Endothelial cell of hepatic sinusoid (primary cell): ENCODE measurements around the gene GLP1R.

Experiments
- in situ Hi-C: cut with HindIII; loops from 2 replicates; pipeline ENCODE4 v1.10.0; 2017; ENCODE audit warnings: low sequenced_read_pairs

The GLP1R gene

GRCh38 chr6:39048481-39049399 is at the start of gene GLP1R:
Gene GLP1R (plus strand): TSS chr6:39048781. CDS start chr6:39048841, 60 bp downstream.
- in situ Hi-C loops = no loop called here

GRCh38 chr6:39003072-39003471 is 45.5 kb upstream of the GLP1R start:
- in situ Hi-C loops = no loop called here

GRCh38 chr6:39003492-39003891 is 45.1 kb upstream of the GLP1R start:
- in situ Hi-C loops = no loop called here

GRCh38 chr6:39004801-39005200 is 43.8 kb upstream of the GLP1R start:
- in situ Hi-C loops = no loop called here

- in situ Hi-C loops = no loop called here
Observed at GRCh38 chr6:39005774-39006173, 42.8 kb upstream of the GLP1R start.

GRCh38 chr6:39007575-39007974 is 41.0 kb upstream of the GLP1R start:
- in situ Hi-C loops = no loop called here

GRCh38 chr6:39008737-39009136 is 39.8 kb upstream of the GLP1R start:
- in situ Hi-C loops = no loop called here

- in situ Hi-C loops = no loop called here
Observed at GRCh38 chr6:39009476-39009875, 39.1 kb upstream of the GLP1R start.

- in situ Hi-C loops = no loop called here
Observed at GRCh38 chr6:39016839-39017546, 31.6 kb upstream of the GLP1R start.

- in situ Hi-C loops = no loop called here
Observed at GRCh38 chr6:39017547-39017880, 31.1 kb upstream of the GLP1R start.

GRCh38 chr6:39018103-39018502 is 30.5 kb upstream of the GLP1R start:
- in situ Hi-C loops = no loop called here

GRCh38 chr6:39020136-39020535 is 28.4 kb upstream of the GLP1R start:
- in situ Hi-C loops = no loop called here

GRCh38 chr6:39021041-39021440 is 27.5 kb upstream of the GLP1R start:
- in situ Hi-C loops = no loop called here

- in situ Hi-C loops = no loop called here
Observed at GRCh38 chr6:39021779-39022178, 26.8 kb upstream of the GLP1R start.

GRCh38 chr6:39026175-39026574 is 22.4 kb upstream of the GLP1R start:
- in situ Hi-C loops = no loop called here

- in situ Hi-C loops = no loop called here
Observed at GRCh38 chr6:39029156-39030011, 19.2 kb upstream of the GLP1R start.

- in situ Hi-C loops = no loop called here
Observed at GRCh38 chr6:39035681-39036080, 12.9 kb upstream of the GLP1R start.

- in situ Hi-C loops = no loop called here
Observed at GRCh38 chr6:39037082-39037508, 11.5 kb upstream of the GLP1R start.

GRCh38 chr6:39037707-39038106 is 10.9 kb upstream of the GLP1R start:
- in situ Hi-C loops = no loop called here

- in situ Hi-C loops = no loop called here
Observed at GRCh38 chr6:39040080-39040673, 8.4 kb upstream of the GLP1R start.

GRCh38 chr6:39041072-39041471 is 7.5 kb upstream of the GLP1R start:
- in situ Hi-C loops = no loop called here
